A673 (cell line): Measurements from ENCODE around the gene SKP1.

Source experiments
- EZH2 ChIP-seq: fragments of 200-600 bp; sonication (generic); IDR thresholded peaks from 2 replicates; pipeline ENCODE4 v1.6.1; 2017; ENCODE audit warnings: borderline replicate concordance, low read depth, mild to moderate bottlenecking, mixed read lengths, antibody characterized with exemption, low read length; ENCODE audit not compliant: poor library complexity, severe bottlenecking
- TF ChIP-seq, protein P1 (sequence below): fragments of 300-800, 200-600 bp; sonication (generic); conservative IDR thresholded peaks from 2 replicates; pipeline ENCODE4 v1.5.1; 2017; ENCODE audit warnings: low read depth, mild to moderate bottlenecking, antibody characterized with exemption, low read length, moderate library complexity, mixed read lengths

DNA sequence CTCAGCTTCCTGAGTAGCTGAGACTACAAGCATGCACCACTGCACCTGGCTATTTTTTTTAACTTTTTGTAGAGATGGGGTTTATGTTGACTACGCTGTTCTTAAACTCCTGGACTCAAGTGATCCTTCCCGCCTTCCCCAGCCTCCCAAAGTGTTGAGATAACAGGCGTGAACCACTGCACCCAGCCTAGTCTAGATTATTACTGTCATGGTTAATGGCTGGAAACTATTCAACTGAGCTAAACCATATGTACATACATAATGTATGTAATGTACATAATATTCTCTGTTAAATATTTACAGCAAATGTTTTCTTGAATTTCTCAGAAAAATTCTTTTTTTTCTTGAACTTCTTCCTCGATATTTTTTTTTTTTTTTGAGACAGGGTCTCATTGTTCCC lies 27.8 kb upstream of the SKP1 start:
- TF ChIP-seq, protein P1, sequence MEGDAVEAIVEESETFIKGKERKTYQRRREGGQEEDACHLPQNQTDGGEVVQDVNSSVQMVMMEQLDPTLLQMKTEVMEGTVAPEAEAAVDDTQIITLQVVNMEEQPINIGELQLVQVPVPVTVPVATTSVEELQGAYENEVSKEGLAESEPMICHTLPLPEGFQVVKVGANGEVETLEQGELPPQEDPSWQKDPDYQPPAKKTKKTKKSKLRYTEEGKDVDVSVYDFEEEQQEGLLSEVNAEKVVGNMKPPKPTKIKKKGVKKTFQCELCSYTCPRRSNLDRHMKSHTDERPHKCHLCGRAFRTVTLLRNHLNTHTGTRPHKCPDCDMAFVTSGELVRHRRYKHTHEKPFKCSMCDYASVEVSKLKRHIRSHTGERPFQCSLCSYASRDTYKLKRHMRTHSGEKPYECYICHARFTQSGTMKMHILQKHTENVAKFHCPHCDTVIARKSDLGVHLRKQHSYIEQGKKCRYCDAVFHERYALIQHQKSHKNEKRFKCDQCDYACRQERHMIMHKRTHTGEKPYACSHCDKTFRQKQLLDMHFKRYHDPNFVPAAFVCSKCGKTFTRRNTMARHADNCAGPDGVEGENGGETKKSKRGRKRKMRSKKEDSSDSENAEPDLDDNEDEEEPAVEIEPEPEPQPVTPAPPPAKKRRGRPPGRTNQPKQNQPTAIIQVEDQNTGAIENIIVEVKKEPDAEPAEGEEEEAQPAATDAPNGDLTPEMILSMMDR = no peak
- no peak for TF ChIP-seq EZH2
